ENCODE measurements around the gene FAM131B.

DNA sequence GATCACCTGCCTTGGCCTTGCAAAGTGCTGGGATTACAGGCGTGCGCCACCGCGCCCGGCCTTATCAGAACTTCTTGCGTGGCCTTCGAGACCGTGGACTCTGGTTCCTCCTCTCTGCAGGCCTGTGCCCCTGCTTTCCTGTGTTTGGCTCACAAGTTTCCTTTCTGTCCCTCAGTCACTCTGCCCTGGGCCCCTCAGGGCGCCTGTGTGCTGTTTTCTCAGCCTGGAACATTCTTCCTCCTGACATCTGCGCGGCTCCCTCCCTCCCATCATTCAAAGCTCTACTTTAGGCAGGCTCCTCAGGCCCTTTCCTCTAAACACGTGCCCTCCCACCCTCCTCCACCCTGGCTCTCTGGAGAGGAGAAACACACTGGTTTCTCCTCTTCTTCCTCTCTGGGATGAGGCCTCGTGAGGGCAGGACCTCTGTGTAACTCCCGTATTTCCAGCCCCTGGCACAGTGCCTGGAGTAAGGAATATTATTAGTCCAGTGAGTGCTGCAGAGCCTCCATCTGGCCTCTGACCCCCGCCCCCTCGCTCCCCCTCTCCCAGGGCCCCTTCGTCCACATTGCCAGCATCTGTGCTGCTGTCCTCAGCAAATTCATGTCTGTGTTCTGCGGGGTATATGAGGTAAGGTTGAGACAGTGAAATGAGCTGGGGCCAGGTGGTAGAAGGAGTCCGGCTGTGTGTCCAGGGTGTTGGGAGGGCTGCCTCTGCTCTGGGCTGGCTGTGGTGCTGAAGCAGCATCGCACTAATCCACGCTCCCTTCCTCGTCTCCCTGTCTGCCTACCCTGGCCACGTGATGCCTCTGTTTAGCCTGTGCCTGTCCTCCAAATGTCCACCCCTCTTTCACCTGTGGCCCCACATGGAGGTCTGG, 39.5 kb downstream of the FAM131B start:
- TF ChIP-seq POLR2A (IDR thresholded peaks at IDR 0.05), result no peak
- TF ChIP-seq, protein P1, sequence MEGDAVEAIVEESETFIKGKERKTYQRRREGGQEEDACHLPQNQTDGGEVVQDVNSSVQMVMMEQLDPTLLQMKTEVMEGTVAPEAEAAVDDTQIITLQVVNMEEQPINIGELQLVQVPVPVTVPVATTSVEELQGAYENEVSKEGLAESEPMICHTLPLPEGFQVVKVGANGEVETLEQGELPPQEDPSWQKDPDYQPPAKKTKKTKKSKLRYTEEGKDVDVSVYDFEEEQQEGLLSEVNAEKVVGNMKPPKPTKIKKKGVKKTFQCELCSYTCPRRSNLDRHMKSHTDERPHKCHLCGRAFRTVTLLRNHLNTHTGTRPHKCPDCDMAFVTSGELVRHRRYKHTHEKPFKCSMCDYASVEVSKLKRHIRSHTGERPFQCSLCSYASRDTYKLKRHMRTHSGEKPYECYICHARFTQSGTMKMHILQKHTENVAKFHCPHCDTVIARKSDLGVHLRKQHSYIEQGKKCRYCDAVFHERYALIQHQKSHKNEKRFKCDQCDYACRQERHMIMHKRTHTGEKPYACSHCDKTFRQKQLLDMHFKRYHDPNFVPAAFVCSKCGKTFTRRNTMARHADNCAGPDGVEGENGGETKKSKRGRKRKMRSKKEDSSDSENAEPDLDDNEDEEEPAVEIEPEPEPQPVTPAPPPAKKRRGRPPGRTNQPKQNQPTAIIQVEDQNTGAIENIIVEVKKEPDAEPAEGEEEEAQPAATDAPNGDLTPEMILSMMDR (IDR thresholded peaks at IDR 0.05), result no peak

Data from thyroid gland (tissue), 4 donors.